Kidney tubule cell (primary cell): ENCODE measurements around the gene SLCO2A1.
A peak's percentile ranks its signal among the peaks of the same experiment; 100 is the strongest.

ENCODE experiments used
- DNase-seq: peaks from one replicate; pipeline ENCODE4 v3.0.0-alpha.2; 2018; ENCODE audit warnings: low spot score

SLCO2A1 gene

GRCh38 chr3:133999891-134000685 lies 29.6 kb downstream of the SLCO2A1 start:
- no peak for DNase-seq

- DNase-seq = no peak
Observed at GRCh38 chr3:133998691-133999241, 31.0 kb downstream of the SLCO2A1 start.

GRCh38 chr3:133997871-133998635 lies 31.7 kb downstream of the SLCO2A1 start:
- no peak for DNase-seq

- no peak for DNase-seq
Observed at GRCh38 chr3:133996996-133997395, 32.7 kb downstream of the SLCO2A1 start.

- DNase-seq = no peak
Observed at GRCh38 chr3:133996251-133996661, 33.5 kb downstream of the SLCO2A1 start.

- DNase-seq = no peak
Observed at GRCh38 chr3:133995264-133995663, 34.5 kb downstream of the SLCO2A1 start.

- no peak for DNase-seq
Observed at GRCh38 chr3:133994166-133994890, 35.4 kb downstream of the SLCO2A1 start.

GRCh38 chr3:133992951-133993620 lies 36.6 kb downstream of the SLCO2A1 start:
- no peak for DNase-seq

GRCh38 chr3:133992381-133992780 lies 37.3 kb downstream of the SLCO2A1 start:
- DNase-seq = no peak

- peak; percentile 45 for DNase-seq
Observed at GRCh38 chr3:133991637-133992036, 38.1 kb downstream of the SLCO2A1 start.

- DNase-seq = no peak
Observed at GRCh38 chr3:133991209-133991608, 38.5 kb downstream of the SLCO2A1 start.

- DNase-seq = no peak
Observed at GRCh38 chr3:133989936-133990702, 39.6 kb downstream of the SLCO2A1 start.

- peak; percentile 74 for DNase-seq
Observed at GRCh38 chr3:133988631-133989161, 41.0 kb downstream of the SLCO2A1 start.

GRCh38 chr3:133987948-133988484 lies 41.7 kb downstream of the SLCO2A1 start:
- DNase-seq = peak; percentile 69

GRCh38 chr3:133987136-133987535 lies 42.6 kb downstream of the SLCO2A1 start:
- peak; percentile 26 for DNase-seq

GRCh38 chr3:133986311-133986710 lies 43.4 kb downstream of the SLCO2A1 start:
- peak; percentile 7 for DNase-seq

GRCh38 chr3:133984975-133985374 lies 44.8 kb downstream of the SLCO2A1 start:
- DNase-seq = peak; percentile 43

- DNase-seq = peak; percentile 86
Observed at GRCh38 chr3:133983576-133984560, 45.9 kb downstream of the SLCO2A1 start.

- DNase-seq = peak; percentile 88
Observed at GRCh38 chr3:133983126-133983525, 46.6 kb downstream of the SLCO2A1 start.
